ENCODE data around the gene PHACTR1.

- no peak for TF ChIP-seq POLR2AphosphoS5 (IDR thresholded peaks at IDR 0.05; ENCODE audit: borderline replicate concordance, low read depth, low read length)
- TF ChIP-seq EZH2 (IDR thresholded peaks at IDR 0.05) = no peak
- TF ChIP-seq FOXP2 (optimal IDR thresholded peaks at IDR 0.05; ENCODE audit: control extremely low read depth, extremely low read length, insufficient read depth) = no peak
These were observed 230.7 kb downstream of the PHACTR1 start for GRCh38 chr6:12947151-12947871.

All from SK-N-MC (cell line).